IPS DF 6.9 (cell line): Measurements from ENCODE around the gene OR10G8.
A peak's percentile ranks its signal among the peaks of the same experiment; 100 is the strongest.

Experiments
- DNase-seq: peaks from one replicate; pipeline ENCODE4 v3.0.0-alpha.2; 2013; ENCODE audit warnings: low read depth, low spot score
- H3K27ac ChIP-seq: one replicate; pipeline ENCODE4 v1.5.1; 2013; ENCODE audit warnings: low read length, control low read depth
- H3K27me3 ChIP-seq: 2 replicates; pipeline ENCODE4 v1.6.1; 2013; ENCODE audit warnings: mild to moderate bottlenecking, low read length; ENCODE audit not compliant: control insufficient read depth, insufficient read depth
- H3K36me3 ChIP-seq: 2 replicates; pipeline ENCODE4 v1.6.1; 2013; ENCODE audit warnings: low read length; ENCODE audit not compliant: control insufficient read depth, insufficient read depth
- H3K4me1 ChIP-seq: 2 replicates; pipeline ENCODE4 v1.6.1; 2013; ENCODE audit warnings: low read length; ENCODE audit not compliant: control insufficient read depth, insufficient read depth
- H3K4me3 ChIP-seq: 2 replicates; pipeline ENCODE4 v1.5.1; 2013; ENCODE audit warnings: mild to moderate bottlenecking, low read length
- H3K9me3 ChIP-seq: 2 replicates; pipeline ENCODE4 v1.6.1; 2013; ENCODE audit warnings: low read length, inconsistent platforms; ENCODE audit not compliant: control insufficient read depth, insufficient read depth
- WGBS: extraction: QIAGEN DNeasy Blood & Tissue Kit; methylation state at CpG from one replicate; pipeline ENCODE4 v1.1.7; 2013; ENCODE audit warnings: mixed read lengths, missing lambda C conversion rate; ENCODE audit not compliant: insufficient read length, insufficient coverage; 5-methylcytosine and 5-hydroxymethylcytosine counted together

OR10G8 gene

DNA sequence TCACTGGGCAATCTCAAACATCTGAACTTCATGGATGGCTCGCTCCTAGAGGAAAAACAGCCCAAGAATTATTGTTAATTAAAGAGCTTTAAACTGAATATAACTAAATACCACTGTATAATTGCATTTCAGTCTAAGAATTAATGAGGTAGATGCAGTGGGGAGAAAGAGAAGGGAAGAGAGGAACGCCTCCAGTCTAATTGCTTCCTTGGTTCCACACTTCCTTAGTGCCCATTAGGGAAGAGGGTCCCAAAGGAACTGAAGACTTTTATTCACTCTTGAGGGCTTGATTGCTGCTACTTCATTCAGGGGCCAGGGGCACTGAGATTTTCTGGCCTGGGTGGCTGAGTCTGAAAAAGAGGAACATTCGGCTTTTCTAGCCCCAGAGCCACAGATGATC is 26.4 kb downstream of the OR10G8 start:
- H3K36me3 ChIP-seq: no peaks in the 10 kb centered on the region
- WGBS: no CpG with 5 or more reads among the region's 3 CpGs
- no peak for DNase-seq

GRCh38 chr11:124068601-124069110 is 42.1 kb downstream of the OR10G8 start:
- no peak for DNase-seq
- H3K4me1 ChIP-seq: no peaks in the 10 kb centered on the region
- no peak overlapping the region for H3K27ac ChIP-seq
- no peaks in the 10 kb centered on the region for H3K27me3 ChIP-seq
- no peak overlapping the region for H3K4me3 ChIP-seq
- no peaks in the 10 kb centered on the region for H3K36me3 ChIP-seq
- H3K9me3 ChIP-seq: no peaks in the 10 kb centered on the region
- no CpG with 5 or more reads among the region's 4 CpGs for WGBS

More for the DNA sequence above, 26.4 kb downstream of the OR10G8 start:
- no peak overlapping the region for H3K4me3 ChIP-seq
- no peak overlapping the region for H3K27ac ChIP-seq
- H3K27me3 ChIP-seq: no peaks in the 10 kb centered on the region
- no peaks in the 10 kb centered on the region for H3K4me1 ChIP-seq
- no peaks in the 10 kb centered on the region for H3K9me3 ChIP-seq

DNA sequence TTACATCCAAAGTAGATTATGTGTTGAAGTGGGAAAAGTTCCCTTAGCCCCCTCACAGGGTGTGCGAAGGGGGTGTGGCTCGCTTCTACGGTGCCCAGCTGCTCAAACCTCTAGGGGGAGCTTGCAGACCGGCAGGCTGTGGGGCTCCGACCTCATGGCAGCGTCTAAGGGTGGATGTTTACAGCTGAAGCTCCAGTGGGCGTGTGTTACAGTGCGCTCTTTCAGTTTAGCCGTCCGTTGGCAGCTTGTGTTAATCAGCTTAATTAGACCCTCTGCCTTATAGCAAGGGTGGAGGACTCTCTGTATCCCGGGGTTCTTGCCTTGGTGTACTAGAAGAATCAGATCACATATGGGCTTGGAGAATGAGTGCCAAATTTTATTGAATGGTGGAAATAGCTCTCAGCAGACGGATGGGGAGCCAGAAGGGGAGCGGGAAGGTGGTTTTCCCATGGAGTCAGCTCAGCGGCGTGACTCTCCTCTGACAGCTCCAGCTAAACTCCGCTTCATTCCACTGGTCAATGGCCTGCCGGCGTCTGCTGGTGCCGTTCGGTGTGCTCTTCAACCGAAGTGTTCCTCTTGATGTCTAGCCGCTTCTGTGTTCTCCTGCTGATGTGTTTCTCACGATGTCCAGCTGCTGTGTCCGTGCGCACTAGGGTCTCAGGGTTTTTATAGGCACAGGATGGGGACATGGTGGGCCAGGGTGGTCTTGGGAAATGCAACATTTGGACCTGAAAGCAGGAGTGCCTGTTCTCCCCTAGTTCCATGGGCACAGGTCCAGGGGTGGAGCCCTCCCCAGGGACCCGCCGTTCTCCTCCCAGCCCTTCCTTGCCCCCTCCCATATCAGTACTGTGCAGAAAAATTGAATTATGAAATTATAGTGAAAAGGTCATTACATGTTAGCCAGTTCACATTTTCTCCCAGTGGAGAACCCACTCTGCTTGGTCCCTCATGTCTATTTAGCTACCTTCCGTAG is 43.1 kb downstream of the OR10G8 start:
- H3K27ac ChIP-seq: no peak overlapping the region
- H3K4me1 ChIP-seq: no peaks in the 10 kb centered on the region
- H3K4me3 ChIP-seq: no peak overlapping the region
- no CpG with 5 or more reads among the region's 28 CpGs for WGBS
- H3K9me3 ChIP-seq: no peaks in the 10 kb centered on the region
- no peaks in the 10 kb centered on the region for H3K27me3 ChIP-seq
- peak; percentile 37 for DNase-seq
- H3K36me3 ChIP-seq: no peaks in the 10 kb centered on the region

DNA sequence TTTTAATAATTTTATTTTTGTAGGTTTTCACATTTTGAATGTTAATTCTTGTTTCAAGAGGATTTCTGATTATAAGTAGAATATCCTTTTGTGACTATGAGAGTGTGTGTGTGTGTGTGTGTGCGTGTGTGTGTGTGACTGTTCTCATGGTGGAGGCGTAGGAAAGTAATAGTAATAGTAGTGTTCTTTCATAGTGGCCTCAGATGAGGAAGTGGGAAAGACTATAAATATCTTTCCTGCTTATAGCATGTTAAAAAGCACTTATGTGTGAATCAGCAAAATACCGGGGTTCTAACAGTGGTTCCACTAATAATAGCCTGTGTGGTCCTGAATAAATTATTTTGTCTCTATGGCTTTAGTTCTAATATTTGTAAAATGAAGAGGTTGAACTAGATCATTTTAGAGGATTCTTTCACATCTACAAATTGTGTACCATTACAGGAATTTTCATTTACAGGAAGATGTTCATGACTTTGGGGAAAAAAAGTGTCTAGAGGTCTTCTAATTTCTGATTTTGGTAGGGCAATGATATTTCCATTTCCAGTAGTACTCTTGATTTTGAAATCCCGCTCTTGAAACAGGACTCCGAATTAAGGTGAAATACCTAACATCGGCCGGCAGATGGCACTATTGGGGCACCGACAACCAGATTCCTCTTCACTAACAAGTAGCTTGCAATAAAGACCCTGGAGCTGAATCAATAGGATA is 44.5 kb downstream of the OR10G8 start:
- no peak overlapping the region for H3K4me3 ChIP-seq
- H3K27me3 ChIP-seq: no peaks in the 10 kb centered on the region
- H3K36me3 ChIP-seq: no peaks in the 10 kb centered on the region
- H3K27ac ChIP-seq: no peak overlapping the region
- DNase-seq: peak; percentile 52
- no peaks in the 10 kb centered on the region for H3K9me3 ChIP-seq
- no peaks in the 10 kb centered on the region for H3K4me1 ChIP-seq
- WGBS: no CpG with 5 or more reads among the region's 8 CpGs

GRCh38 chr11:124071623-124071948 is 45.0 kb downstream of the OR10G8 start:
- WGBS: no CpG with 5 or more reads among the region's 4 CpGs
- Histone ChIP-seq H3K36me3 (no peaks in the 10 kb centered on the region), H3K27me3 (no peaks in the 10 kb centered on the region), H3K4me3 (no peak overlapping the region), H3K27ac (no peak overlapping the region), H3K4me1 (no peaks in the 10 kb centered on the region), H3K9me3 (no peaks in the 10 kb centered on the region)
- DNase-seq: no peak

DNA sequence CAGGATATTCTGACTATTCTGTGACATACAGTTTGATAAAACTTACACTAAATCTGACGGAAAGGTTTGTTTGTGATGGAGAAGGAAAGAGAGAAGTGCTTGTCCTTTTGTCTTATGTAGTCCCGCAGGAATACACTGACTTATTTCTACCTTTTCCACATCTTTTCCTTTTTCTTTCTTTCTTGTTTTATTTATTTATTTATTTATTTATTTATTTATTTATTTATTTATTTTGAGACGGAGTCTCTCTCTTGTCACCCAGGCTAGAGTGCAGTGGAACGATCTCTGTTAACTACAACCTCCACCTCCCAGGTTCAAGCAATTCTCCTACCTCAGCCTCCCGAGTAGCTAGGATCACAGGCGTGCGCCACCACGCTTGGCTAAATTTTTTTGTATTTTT is 45.5 kb downstream of the OR10G8 start:
- H3K27me3 ChIP-seq: no peaks in the 10 kb centered on the region
- H3K4me1 ChIP-seq: no peaks in the 10 kb centered on the region
- DNase-seq: no peak
- WGBS: no CpG with 5 or more reads among the region's 8 CpGs
- H3K27ac ChIP-seq: no peak overlapping the region
- H3K36me3 ChIP-seq: no peaks in the 10 kb centered on the region
- no peaks in the 10 kb centered on the region for H3K9me3 ChIP-seq
- no peak overlapping the region for H3K4me3 ChIP-seq

GRCh38 chr11:124074554-124074953 is 48.0 kb downstream of the OR10G8 start:
- Histone ChIP-seq H3K9me3 (no peaks in the 10 kb centered on the region), H3K36me3 (no peaks in the 10 kb centered on the region), H3K27me3 (no peaks in the 10 kb centered on the region), H3K27ac (no peak overlapping the region), H3K4me1 (no peaks in the 10 kb centered on the region), H3K4me3 (no peak overlapping the region)
- WGBS: no CpG with 5 or more reads among the region's 5 CpGs
- no peak for DNase-seq

- H3K27me3 ChIP-seq: no peaks in the 10 kb centered on the region
- no peak overlapping the region for H3K4me3 ChIP-seq
- no CpG with 5 or more reads among the region's 6 CpGs for WGBS
Observed at GRCh38 chr11:124075492-124075840, 48.9 kb downstream of the OR10G8 start.

DNA sequence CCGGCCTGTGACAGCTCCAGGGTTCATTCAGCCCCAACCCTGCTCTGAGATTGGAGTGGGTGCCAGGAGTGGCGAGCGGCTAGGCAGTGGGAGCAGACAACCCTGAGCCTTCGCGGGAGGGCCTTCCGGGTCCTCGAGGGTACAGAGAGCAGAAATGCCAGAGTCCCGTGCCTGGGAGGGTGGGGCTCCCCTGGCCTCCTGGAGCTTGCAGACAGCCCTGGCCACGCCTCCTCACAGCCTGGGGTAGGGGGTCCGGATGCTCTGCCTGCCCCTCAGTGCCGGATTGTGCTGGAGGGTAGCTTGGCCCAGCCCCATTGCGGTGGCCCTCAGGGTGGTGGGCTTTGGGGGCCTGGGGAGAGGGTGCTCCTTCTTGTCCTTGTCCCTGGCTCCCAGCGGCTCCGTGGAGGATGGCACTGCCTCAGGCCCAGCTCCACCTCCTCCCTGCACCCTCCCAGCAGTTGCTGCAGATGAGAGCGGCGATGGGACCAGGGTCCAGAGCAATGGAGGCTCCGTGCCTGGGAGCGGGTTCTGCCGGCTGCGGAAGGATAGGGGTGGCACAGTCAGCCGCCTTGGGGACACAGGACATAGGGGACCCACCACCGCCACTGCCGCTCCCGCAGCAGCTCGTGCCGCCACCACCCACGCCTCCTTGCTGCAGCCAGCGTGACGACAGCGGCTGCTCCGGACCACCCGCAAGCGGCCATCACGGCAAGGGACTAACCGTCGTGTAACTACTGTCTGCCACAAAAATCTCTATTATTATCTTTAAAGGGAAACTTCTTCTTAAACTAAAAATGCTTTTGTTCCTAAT is 49.4 kb downstream of the OR10G8 start:
- no peak overlapping the region for H3K4me3 ChIP-seq
- H3K9me3 ChIP-seq: no peaks in the 10 kb centered on the region
- no peaks in the 10 kb centered on the region for H3K36me3 ChIP-seq
- H3K4me1 ChIP-seq: no peaks in the 10 kb centered on the region
- H3K27ac ChIP-seq: no peak overlapping the region
- H3K27me3 ChIP-seq: no peaks in the 10 kb centered on the region
- WGBS: no CpG with 5 or more reads among the region's 36 CpGs
- no peak for DNase-seq

More at GRCh38 chr11:124075492-124075840, 48.9 kb downstream of the OR10G8 start:
- H3K4me1 ChIP-seq: no peaks in the 10 kb centered on the region
- no peaks in the 10 kb centered on the region for H3K9me3 ChIP-seq
- no peak overlapping the region for H3K27ac ChIP-seq
- H3K36me3 ChIP-seq: no peaks in the 10 kb centered on the region
- DNase-seq: no peak

GRCh38 chr11:124077266-124077665 is 50.7 kb downstream of the OR10G8 start:
- no peak overlapping the region for H3K27ac ChIP-seq
- H3K4me1 ChIP-seq: no peaks in the 10 kb centered on the region
- no peak overlapping the region for H3K4me3 ChIP-seq
- no peak for DNase-seq
- H3K27me3 ChIP-seq: no peaks in the 10 kb centered on the region
- WGBS: no CpG with 5 or more reads among the region's 1 CpG
- H3K36me3 ChIP-seq: no peaks in the 10 kb centered on the region
- H3K9me3 ChIP-seq: no peaks in the 10 kb centered on the region
